Gastroesophageal sphincter (tissue), 4 donors: Measurements from ENCODE around the gene MGAT2. TPM values are rescaled to one million over a fixed set of nuclear protein-coding genes. Genes with fewer than 3 reads are reported as not detected.
"Not testable (repeated sequence)": the region's sequence is repeated elsewhere in the genome, so short reads cannot be mapped to it uniquely, and the experiment has no call there.

Experiments
- ATAC-seq: fragments of 150-250 bp; one replicate; pipeline ENCODE4 v1.9.1; 2016; ENCODE audit warnings: mild to moderate bottlenecking, moderate library complexity
- H3K27ac ChIP-seq, 4 donors: fragments of 200-600 bp; sonication (generic) in 3 of 4; 1 replicate in 3 of 4; 2 replicates in 1 of 4; pipeline ENCODE4 v1.5.1; 2016 to 2019
- H3K27me3 ChIP-seq: fragments of 200-600 bp; sonication (generic); one replicate; pipeline ENCODE4 v1.5.1; 2019
- H3K36me3 ChIP-seq, 2 donors: fragments of 200-600 bp; sonication (generic); one replicate each; pipeline ENCODE4 v1.5.1; 2019; ENCODE audit warnings: control low read depth in 1 of 2
- H3K4me1 ChIP-seq, 3 donors: fragments of 200-600 bp; sonication (generic); 1 replicate in 2 of 3; 2 replicates in 1 of 3; pipeline ENCODE4 v1.5.1; 2016 to 2019; ENCODE audit warnings: control low read depth in 2 of 3
- H3K4me3 ChIP-seq, 2 donors: fragments of 200-600 bp; sonication (generic); one replicate each; pipeline ENCODE4 v1.5.1; 2019; ENCODE audit warnings: mild to moderate bottlenecking in 1 of 2, moderate library complexity in 1 of 2
- H3K9me3 ChIP-seq, 3 donors: fragments of 200-600 bp; sonication (generic); one replicate each; pipeline ENCODE4 v1.5.1; 2017 to 2019; ENCODE audit warnings: control low read depth in 2 of 3
- CTCF ChIP-seq, 4 experiments: fragments of 200-600 bp in 2 of 4; fragments of 450-650 bp in 2 of 4; sonication (generic) in 1 of 4; IDR thresholded peaks; one replicate each; pipeline ENCODE4 v1.5.1; 2017 to 2019; ENCODE audit warnings: antibody characterized with exemption in 4 of 4, mild to moderate bottlenecking in 2 of 4, moderate library complexity in 2 of 4
- EP300 ChIP-seq: sonication (generic); formaldehyde crosslinking; IDR thresholded peaks from one replicate; pipeline ENCODE4 v1.6.1; 2017; ENCODE audit warnings: antibody characterized with exemption, mild to moderate bottlenecking
- POLR2A ChIP-seq, 2 donors: fragments of 450-650 bp; IDR thresholded peaks; one replicate each; pipeline ENCODE4 v1.6.1; 2017; ENCODE audit warnings: antibody characterized with exemption in 2 of 2, mild to moderate bottlenecking in 2 of 2, moderate library complexity in 1 of 2
- POLR2AphosphoS5 ChIP-seq: sonication (generic); formaldehyde crosslinking; IDR thresholded peaks from one replicate; pipeline ENCODE4 v1.6.1; 2017; ENCODE audit warnings: antibody characterized with exemption
- WGBS, 2 donors: methylation state at CpG; one replicate each; pipeline ENCODE4 v1.1.5; 2018; ENCODE audit warnings: low coverage in 1 of 2; 5-methylcytosine and 5-hydroxymethylcytosine counted together
- small RNA-seq, 4 donors: library from RNA; depleted of rRNA; stranded (forward); fragments of <200 nt; gene quantifications; one replicate each; pipeline ENCODE3, GENCODE V24; 2016
- total RNA-seq, 4 donors: library from RNA; depleted of rRNA; stranded (reverse); fragments of >200 nt; gene quantifications; one replicate each; pipeline ENCODE4 v1.1.0, GENCODE V29; 2016

Gene MGAT2
- total RNA-seq, 4 donors from 2014 or later, result 17.4 to 29.8 (median 23.0) TPM

- ATAC-seq, result no peak
- H3K27me3 ChIP-seq, result no peaks in the 10 kb centered on the region
- no peaks in the 10 kb centered on the region for H3K36me3 ChIP-seq
- TF ChIP-seq EP300 (no peak), CTCF (IDR thresholded peaks at IDR 0.05) (no peak), POLR2A (IDR thresholded peaks at IDR 0.05) (no peak), POLR2AphosphoS5 (no peak)
- no peak overlapping the region for H3K4me3 ChIP-seq
- 96% methylated on average over 4 to 6 of the region's 6 CpGs for WGBS, 2 donors
- no peaks in the 10 kb centered on the region for H3K4me1 ChIP-seq
- no peak overlapping the region for H3K27ac ChIP-seq
- no peaks in the 10 kb centered on the region for H3K9me3 ChIP-seq
These were observed 32.9 kb downstream of the MGAT2 start for GRCh38 chr14:49653508-49653907.

GRCh38 chr14:49654511-49654910 is 33.9 kb downstream of the MGAT2 start:
- no peak overlapping the region for H3K27ac ChIP-seq
- no peak overlapping the region for H3K4me3 ChIP-seq
- H3K36me3 ChIP-seq, result no peaks in the 10 kb centered on the region
- H3K27me3 ChIP-seq, result no peaks in the 10 kb centered on the region
- no peaks in the 10 kb centered on the region for H3K4me1 ChIP-seq
- 92 to 94% methylated on average over 3 of the region's 3 CpGs for WGBS, 2 donors
- no peaks in the 10 kb centered on the region for H3K9me3 ChIP-seq
- TF ChIP-seq POLR2A (IDR thresholded peaks at IDR 0.05) (no peak), CTCF (IDR thresholded peaks at IDR 0.05) (no peak), POLR2AphosphoS5 (no peak), EP300 (no peak)
- ATAC-seq, result no peak

- H3K27ac ChIP-seq, H3K27me3 ChIP-seq, H3K9me3 ChIP-seq, ATAC-seq, H3K4me1 ChIP-seq, H3K4me3 ChIP-seq, H3K36me3 ChIP-seq: not testable (repeated sequence)
- WGBS, 2 donors, result 93 to 98% methylated on average over 5 to 6 of the region's 6 CpGs
These were observed 36.9 kb downstream of the MGAT2 start for GRCh38 chr14:49657500-49657899.

- TF ChIP-seq POLR2A (IDR thresholded peaks at IDR 0.05) (no peak), CTCF (IDR thresholded peaks at IDR 0.05) (no peak), POLR2AphosphoS5 (no peak), EP300 (no peak)
- no peaks in the 10 kb centered on the region for H3K9me3 ChIP-seq
- no peaks in the 10 kb centered on the region for H3K36me3 ChIP-seq
- H3K4me1 ChIP-seq, result no peaks in the 10 kb centered on the region
- no peak for ATAC-seq
- no peak overlapping the region for H3K27ac ChIP-seq
- H3K27me3 ChIP-seq, result no peaks in the 10 kb centered on the region
- 77 to 94% methylated on average over 2 of the region's 2 CpGs for WGBS, 2 donors
- H3K4me3 ChIP-seq, result no peak overlapping the region
These were observed 39.2 kb downstream of the MGAT2 start for GRCh38 chr14:49659526-49660455.

GRCh38 chr14:49670475-49670874 is 49.9 kb downstream of the MGAT2 start:
- no peaks in the 10 kb centered on the region for H3K9me3 ChIP-seq
- no peak overlapping the region for H3K27ac ChIP-seq
- H3K4me3 ChIP-seq, result no peak overlapping the region
- H3K27me3 ChIP-seq, result no peaks in the 10 kb centered on the region
- no peaks in the 10 kb centered on the region for H3K36me3 ChIP-seq
- no peak for ATAC-seq
- no peaks in the 10 kb centered on the region for H3K4me1 ChIP-seq
- TF ChIP-seq EP300, result no peak
- no peak for TF ChIP-seq POLR2A (IDR thresholded peaks at IDR 0.05)
- TF ChIP-seq CTCF (IDR thresholded peaks at IDR 0.05), result no peak
- TF ChIP-seq POLR2AphosphoS5, result no peak

Small RNA genes within 50 kb of the gene (small RNA-seq; reads per million reads assigned to genes)
- gene AL139099.3 (0 reads per million in 4 donors), gene AL139099.4 (0 reads per million in 4 donors), gene RF00019 (0 reads per million in 4 donors)

Other genes starting within 250 kb of the MGAT2 start
- 1,000 to 10,000 TPM; 2,027 to 8,808 (median 4,209) TPM for gene RPS29, start 34.4 kb upstream of the MGAT2 start, total RNA-seq
- 10 to 100 TPM in 2 of 4 donors, 1 to 10 TPM in 2; 4.0 to 13.9 (median 9.9) TPM for gene LRR1, start 21.9 kb upstream of the MGAT2 start, total RNA-seq
- 100 to 1,000 TPM; 169 to 352 (median 270) TPM for gene RPL36AL, start 173 bp upstream of the MGAT2 start, total RNA-seq
- gene DNAAF2, start 14.4 kb downstream of the MGAT2 start, total RNA-seq, result 10 to 100 TPM in 1 of 4 donors, 1 to 10 TPM in 3; 6.8 to 10.4 (median 9.0) TPM
- under 1 TPM in 3 of 4 donors, not detected in 1; 0.79 to 0.94 (median 0.93) TPM for gene POLE2, start 67.4 kb downstream of the MGAT2 start, total RNA-seq
- 10 to 100 TPM in 2 of 4 donors, 1 to 10 TPM in 2; 7.3 to 14.3 (median 10.5) TPM for gene KLHDC1, start 72.3 kb downstream of the MGAT2 start, total RNA-seq
- gene KLHDC2, start 147.4 kb downstream of the MGAT2 start, total RNA-seq, result 100 to 1,000 TPM in 1 of 4 donors, 10 to 100 TPM in 3; 72.3 to 113 (median 97.1) TPM
- gene NEMF, start 232.0 kb downstream of the MGAT2 start, total RNA-seq, result 10 to 100 TPM; 43.6 to 91.3 (median 68.6) TPM